ENCODE results near the gene ERC2.

DNA sequence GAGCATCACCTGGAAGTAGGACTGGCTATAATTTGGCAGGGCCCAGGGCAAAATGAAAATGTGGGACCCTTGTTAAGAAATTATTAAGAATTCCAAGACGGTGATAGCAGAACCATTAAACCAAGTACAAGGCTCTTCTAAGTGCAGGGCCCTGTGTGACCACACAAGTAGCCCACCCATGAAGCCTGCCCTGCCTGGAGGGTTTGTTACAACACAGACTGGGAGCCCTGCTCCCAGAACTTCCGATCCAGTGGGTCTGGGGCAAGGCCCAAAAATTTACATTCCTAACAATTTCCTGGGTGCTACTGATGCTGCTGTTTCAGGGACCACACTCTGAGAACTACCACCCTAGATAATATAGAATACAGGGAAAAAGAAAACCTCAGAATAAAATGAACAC is 666.6 kb downstream of the ERC2 start:
- TF ChIP-seq, protein P1, sequence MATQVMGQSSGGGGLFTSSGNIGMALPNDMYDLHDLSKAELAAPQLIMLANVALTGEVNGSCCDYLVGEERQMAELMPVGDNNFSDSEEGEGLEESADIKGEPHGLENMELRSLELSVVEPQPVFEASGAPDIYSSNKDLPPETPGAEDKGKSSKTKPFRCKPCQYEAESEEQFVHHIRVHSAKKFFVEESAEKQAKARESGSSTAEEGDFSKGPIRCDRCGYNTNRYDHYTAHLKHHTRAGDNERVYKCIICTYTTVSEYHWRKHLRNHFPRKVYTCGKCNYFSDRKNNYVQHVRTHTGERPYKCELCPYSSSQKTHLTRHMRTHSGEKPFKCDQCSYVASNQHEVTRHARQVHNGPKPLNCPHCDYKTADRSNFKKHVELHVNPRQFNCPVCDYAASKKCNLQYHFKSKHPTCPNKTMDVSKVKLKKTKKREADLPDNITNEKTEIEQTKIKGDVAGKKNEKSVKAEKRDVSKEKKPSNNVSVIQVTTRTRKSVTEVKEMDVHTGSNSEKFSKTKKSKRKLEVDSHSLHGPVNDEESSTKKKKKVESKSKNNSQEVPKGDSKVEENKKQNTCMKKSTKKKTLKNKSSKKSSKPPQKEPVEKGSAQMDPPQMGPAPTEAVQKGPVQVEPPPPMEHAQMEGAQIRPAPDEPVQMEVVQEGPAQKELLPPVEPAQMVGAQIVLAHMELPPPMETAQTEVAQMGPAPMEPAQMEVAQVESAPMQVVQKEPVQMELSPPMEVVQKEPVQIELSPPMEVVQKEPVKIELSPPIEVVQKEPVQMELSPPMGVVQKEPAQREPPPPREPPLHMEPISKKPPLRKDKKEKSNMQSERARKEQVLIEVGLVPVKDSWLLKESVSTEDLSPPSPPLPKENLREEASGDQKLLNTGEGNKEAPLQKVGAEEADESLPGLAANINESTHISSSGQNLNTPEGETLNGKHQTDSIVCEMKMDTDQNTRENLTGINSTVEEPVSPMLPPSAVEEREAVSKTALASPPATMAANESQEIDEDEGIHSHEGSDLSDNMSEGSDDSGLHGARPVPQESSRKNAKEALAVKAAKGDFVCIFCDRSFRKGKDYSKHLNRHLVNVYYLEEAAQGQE (IDR thresholded peaks at IDR 0.05; ENCODE audit: low read depth): no peak
- TF ChIP-seq, protein P2, sequence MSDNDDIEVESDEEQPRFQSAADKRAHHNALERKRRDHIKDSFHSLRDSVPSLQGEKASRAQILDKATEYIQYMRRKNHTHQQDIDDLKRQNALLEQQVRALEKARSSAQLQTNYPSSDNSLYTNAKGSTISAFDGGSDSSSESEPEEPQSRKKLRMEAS (IDR thresholded peaks at IDR 0.05): no peak
- no peak for TF ChIP-seq CEBPB (IDR thresholded peaks at IDR 0.05)
- TF ChIP-seq TEAD4 (IDR thresholded peaks at IDR 0.05): no peak
- TF ChIP-seq CREB1 (IDR thresholded peaks at IDR 0.05; ENCODE audit: low read depth): no peak

Data from Ishikawa (cell line).